Smooth muscle cell of trachea (primary cell): Measurements from ENCODE around the gene CUL5. TPM values are rescaled to one million over a fixed set of nuclear protein-coding genes. Genes with fewer than 3 reads are reported as not detected.

ENCODE experiments used
- total RNA-seq: library from RNA; depleted of rRNA; stranded (reverse); fragments of >200 nt; gene quantifications from 2 replicates; pipeline ENCODE4 v1.2.1, GENCODE V29; 2014

The CUL5 gene
- 36.1 and 44.7 TPM in 2 replicates for total RNA-seq

DNA sequence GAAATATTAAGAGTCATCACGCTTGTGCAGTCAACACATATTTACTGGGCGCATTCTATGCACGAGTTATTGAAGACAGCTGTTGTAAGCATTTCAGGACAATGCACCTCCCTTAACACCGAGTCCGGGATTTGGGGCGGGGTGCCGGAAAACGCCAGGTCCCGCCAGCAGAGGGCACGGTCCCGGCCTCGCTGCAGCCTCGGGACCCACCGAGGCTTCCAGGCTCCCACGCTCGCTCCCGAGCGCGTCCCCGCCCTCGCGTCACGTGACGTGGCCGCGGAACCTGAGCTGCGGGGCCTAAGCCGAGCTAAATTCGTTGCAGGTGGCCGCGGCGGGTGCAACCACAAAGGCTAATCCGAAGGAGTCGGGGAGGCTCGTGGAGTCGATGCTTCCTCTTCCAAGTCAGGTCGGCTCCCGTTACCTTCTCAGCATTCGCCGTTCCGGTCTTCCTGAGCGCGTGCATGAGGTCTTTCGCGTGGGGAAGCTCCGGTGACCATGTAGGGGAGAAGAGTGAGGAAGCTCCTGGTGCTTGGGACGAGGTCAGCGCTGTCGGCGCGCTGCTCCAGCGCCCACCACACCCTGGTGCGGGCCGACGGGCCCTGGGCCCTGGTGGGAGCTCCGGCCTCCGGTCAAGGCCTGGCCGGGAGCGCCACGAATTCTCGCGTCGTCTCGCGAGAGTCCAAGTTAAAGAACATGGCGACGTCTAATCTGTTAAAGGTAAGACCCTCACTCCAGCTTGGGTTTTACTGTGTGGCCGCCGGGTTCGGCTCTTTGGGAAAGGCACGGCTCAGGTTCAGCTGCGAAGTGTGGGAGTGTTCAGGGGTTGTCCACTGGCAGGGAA is at the start of gene CUL5:
Gene CUL5 (plus strand): TSS at position 243 of the 841 bp plus-strand sequence. CDS start 451 bp downstream, at position 694.

DNA sequence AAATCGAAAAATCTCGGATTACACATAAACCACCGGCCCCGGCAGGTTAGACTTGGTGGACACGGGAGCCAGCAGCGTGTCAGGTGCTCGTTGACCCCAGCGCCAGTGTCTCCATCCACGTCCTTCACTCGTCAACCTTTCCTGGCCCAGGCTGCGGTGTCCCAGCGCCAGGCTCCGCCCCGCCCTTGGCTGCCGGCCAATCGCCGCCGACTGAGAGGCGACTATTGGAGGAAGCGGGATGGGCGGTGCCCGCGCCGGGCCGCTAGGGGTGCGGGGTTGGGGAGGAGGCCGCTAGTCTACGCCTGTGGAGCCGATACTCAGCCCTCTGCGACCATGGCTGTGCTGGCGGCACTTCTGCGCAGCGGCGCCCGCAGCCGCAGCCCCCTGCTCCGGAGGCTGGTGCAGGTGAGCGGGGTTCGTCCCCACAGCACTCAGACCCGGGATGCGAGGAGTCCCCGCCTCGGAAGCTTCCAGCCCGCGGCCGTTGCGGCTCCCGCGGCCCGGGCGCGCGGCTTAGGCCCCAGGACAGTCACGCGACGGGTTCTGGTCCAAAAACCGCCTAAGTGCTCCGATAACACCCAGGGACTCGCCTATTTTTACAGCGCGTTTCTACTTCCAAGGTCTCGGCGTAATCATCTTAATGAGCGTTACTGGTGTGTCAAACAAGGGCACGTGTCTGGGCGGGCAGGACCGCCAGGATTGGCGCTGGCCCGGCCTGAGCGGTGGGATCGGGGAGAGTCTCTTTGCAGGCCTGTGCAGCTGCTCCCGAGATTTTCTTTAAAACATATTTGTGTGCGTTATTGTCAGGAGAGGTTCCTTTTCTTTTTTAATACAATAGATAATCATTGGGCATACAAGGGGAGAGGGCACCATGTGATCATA is 112.8 kb downstream of the CUL5 start, which contains the start of gene ACAT1:
Gene ACAT1 (plus strand): TSS at position 294 of the 882 bp plus-strand sequence. CDS start 40 bp downstream, at position 334.

Other genes with a start within 250 kb of the CUL5 start
- 8.1 and 11.2 TPM in 2 replicates for gene SLC35F2, start 150.1 kb upstream of the CUL5 start, total RNA-seq
- not detected in 2 replicates for gene RAB39A, start 80.5 kb upstream of the CUL5 start, total RNA-seq
- gene ACAT1, start 112.7 kb downstream of the CUL5 start, total RNA-seq, result 95.1 and 136 TPM in 2 replicates
- gene NPAT, start 213.7 kb downstream of the CUL5 start, total RNA-seq, result 10.1 and 15.7 TPM in 2 replicates
- 108 TPM in 2 replicates for gene ATM, start 214.2 kb downstream of the CUL5 start, total RNA-seq